ENCODE measurements around the gene PXDC1. TPM values are rescaled to one million over a fixed set of nuclear protein-coding genes. Genes with fewer than 3 reads are reported as not detected.

Gene PXDC1
- total and polyA plus RNA-seq, 4 donors = 24.1 to 106 (median 77.6) TPM

- Histone ChIP-seq H3K4me3 (ENCODE audit: low read depth in 1 of 3, low read length in 3 of 3) (no peak overlapping the region), H3K27me3 (ENCODE audit: control insufficient read depth in 4 of 4, insufficient read depth in 4 of 4, low read length in 3 of 4) (no peaks in the 10 kb centered on the region), H3K36me3 (ENCODE audit: control insufficient read depth in 4 of 4, insufficient read depth in 3 of 4, low read depth in 1 of 4, low read length in 3 of 4) (no peaks in the 10 kb centered on the region), H3K4me1 (ENCODE audit: control insufficient read depth in 4 of 4, insufficient read depth in 4 of 4, low read length in 3 of 4) (no peaks in the 10 kb centered on the region), H3K9ac (ENCODE audit: low read depth in 1 of 2, low read length in 2 of 2) (no peak overlapping the region), H3K9me3 (ENCODE audit: control insufficient read depth in 4 of 4, low read length in 3 of 4) (no peaks in the 10 kb centered on the region), H3K27ac (ENCODE audit: low read depth in 1 of 2, low read length in 2 of 2) (no peak overlapping the region)
- WGBS = 95% methylated on average over 6 of the region's 6 CpGs
- no peak for TF ChIP-seq NR2F2 (IDR thresholded peaks at IDR 0.05)
- no peak for TF ChIP-seq HNF4A (conservative IDR thresholded peaks at IDR 0.05)
- no peak for TF ChIP-seq JUND (IDR thresholded peaks at IDR 0.05)
- TF ChIP-seq, protein P1, sequence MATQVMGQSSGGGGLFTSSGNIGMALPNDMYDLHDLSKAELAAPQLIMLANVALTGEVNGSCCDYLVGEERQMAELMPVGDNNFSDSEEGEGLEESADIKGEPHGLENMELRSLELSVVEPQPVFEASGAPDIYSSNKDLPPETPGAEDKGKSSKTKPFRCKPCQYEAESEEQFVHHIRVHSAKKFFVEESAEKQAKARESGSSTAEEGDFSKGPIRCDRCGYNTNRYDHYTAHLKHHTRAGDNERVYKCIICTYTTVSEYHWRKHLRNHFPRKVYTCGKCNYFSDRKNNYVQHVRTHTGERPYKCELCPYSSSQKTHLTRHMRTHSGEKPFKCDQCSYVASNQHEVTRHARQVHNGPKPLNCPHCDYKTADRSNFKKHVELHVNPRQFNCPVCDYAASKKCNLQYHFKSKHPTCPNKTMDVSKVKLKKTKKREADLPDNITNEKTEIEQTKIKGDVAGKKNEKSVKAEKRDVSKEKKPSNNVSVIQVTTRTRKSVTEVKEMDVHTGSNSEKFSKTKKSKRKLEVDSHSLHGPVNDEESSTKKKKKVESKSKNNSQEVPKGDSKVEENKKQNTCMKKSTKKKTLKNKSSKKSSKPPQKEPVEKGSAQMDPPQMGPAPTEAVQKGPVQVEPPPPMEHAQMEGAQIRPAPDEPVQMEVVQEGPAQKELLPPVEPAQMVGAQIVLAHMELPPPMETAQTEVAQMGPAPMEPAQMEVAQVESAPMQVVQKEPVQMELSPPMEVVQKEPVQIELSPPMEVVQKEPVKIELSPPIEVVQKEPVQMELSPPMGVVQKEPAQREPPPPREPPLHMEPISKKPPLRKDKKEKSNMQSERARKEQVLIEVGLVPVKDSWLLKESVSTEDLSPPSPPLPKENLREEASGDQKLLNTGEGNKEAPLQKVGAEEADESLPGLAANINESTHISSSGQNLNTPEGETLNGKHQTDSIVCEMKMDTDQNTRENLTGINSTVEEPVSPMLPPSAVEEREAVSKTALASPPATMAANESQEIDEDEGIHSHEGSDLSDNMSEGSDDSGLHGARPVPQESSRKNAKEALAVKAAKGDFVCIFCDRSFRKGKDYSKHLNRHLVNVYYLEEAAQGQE (IDR thresholded peaks at IDR 0.05) = no peak
- no peak for TF ChIP-seq ATF3 (IDR thresholded peaks at IDR 0.05)
- TF ChIP-seq, protein P2, sequence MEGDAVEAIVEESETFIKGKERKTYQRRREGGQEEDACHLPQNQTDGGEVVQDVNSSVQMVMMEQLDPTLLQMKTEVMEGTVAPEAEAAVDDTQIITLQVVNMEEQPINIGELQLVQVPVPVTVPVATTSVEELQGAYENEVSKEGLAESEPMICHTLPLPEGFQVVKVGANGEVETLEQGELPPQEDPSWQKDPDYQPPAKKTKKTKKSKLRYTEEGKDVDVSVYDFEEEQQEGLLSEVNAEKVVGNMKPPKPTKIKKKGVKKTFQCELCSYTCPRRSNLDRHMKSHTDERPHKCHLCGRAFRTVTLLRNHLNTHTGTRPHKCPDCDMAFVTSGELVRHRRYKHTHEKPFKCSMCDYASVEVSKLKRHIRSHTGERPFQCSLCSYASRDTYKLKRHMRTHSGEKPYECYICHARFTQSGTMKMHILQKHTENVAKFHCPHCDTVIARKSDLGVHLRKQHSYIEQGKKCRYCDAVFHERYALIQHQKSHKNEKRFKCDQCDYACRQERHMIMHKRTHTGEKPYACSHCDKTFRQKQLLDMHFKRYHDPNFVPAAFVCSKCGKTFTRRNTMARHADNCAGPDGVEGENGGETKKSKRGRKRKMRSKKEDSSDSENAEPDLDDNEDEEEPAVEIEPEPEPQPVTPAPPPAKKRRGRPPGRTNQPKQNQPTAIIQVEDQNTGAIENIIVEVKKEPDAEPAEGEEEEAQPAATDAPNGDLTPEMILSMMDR (IDR thresholded peaks at IDR 0.05; ENCODE audit: low read depth, low read length, missing input control) = no peak
- TF ChIP-seq MAX (IDR thresholded peaks at IDR 0.05) = no peak
- no peak for TF ChIP-seq SP1 (IDR thresholded peaks at IDR 0.05)
- TF ChIP-seq GABPA (IDR thresholded peaks at IDR 0.05 in 1 of 2, conservative IDR thresholded peaks at IDR 0.05 in 1 of 2) = no peak
- TF ChIP-seq TAF1 (conservative IDR thresholded peaks at IDR 0.05) = no peak
- TF ChIP-seq FOXA1 (IDR thresholded peaks at IDR 0.05) = no peak
- no peak for TF ChIP-seq HNF4G (IDR thresholded peaks at IDR 0.05)
- TF ChIP-seq EGR1 (IDR thresholded peaks at IDR 0.05; ENCODE audit: low read depth in 2 of 2) = no peak
- no peak for TF ChIP-seq FOXA2 (IDR thresholded peaks at IDR 0.05)
- no peak for TF ChIP-seq ZBTB33 (IDR thresholded peaks at IDR 0.05)
- DNase-seq (ENCODE audit: low spot score) = no peak
Measured at GRCh38 chr6:3779574-3779849, 28.0 kb upstream of the PXDC1 start.

Data from liver (tissue), 9 donors.